ENCODE data around the gene FAM149A. TPM values are rescaled to one million over a fixed set of nuclear protein-coding genes. Genes with fewer than 3 reads are reported as not detected.

The FAM149A gene
- total and polyA plus RNA-seq, 2 donors (not counting 1 experiment from before 2014, with no cell fraction given): 5.6 to 9.4 TPM

DNA sequence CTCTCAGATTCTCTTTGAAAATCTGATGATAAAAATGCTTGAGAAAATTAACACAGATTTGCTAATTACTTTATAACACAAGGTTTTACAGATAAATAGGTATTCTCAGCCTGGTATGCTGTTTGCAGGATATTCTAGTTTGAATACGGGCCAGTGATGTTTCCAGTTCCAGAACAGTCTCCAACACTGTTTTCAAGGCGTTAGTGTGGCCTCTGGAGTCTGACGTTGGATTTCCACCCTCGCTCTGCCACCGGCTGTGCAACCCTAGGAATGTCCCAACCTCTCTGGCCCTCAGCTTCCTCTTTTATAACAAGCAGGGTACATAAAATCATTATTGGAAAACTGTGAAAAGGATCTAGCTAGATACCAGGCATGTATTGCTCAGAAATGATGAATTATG, 63.1 kb downstream of the FAM149A start:
- Histone ChIP-seq H2AFZ (ENCODE audit: low read length) (no peak overlapping the region), H4K20me1 (ENCODE audit: control insufficient read depth, extremely low read depth, insufficient read depth, low read length) (no peaks in the 10 kb centered on the region)
- DNase-seq (ENCODE audit: low read depth in 2 of 2): no peak

GRCh38 chr4:186168750-186169149, 64.2 kb downstream of the FAM149A start:
- DNase-seq (ENCODE audit: low read depth in 2 of 2): no peak
- Histone ChIP-seq H3K36me3 (ENCODE audit: control insufficient read depth, insufficient read depth, low read length) (no peaks in the 10 kb centered on the region), H4K20me1 (ENCODE audit: control insufficient read depth, extremely low read depth, insufficient read depth, low read length) (no peaks in the 10 kb centered on the region), H3K4me3 (replicated peaks in 1 of 4; ENCODE audit: control extremely low read depth in 1 of 4, insufficient read depth in 1 of 4, low read depth in 3 of 4, low read length in 4 of 4) (no peak overlapping the region), H3K27me3 (ENCODE audit: control insufficient read depth, insufficient read depth, low read length) (no peaks in the 10 kb centered on the region), H3K79me2 (ENCODE audit: control insufficient read depth, insufficient read depth, low read length) (no peaks in the 10 kb centered on the region), H3K4me1 (ENCODE audit: control insufficient read depth, extremely low read depth, insufficient read depth, low read length) (no peaks in the 10 kb centered on the region), H3K4me2 (ENCODE audit: extremely low read depth, insufficient read depth, low read length) (no peak overlapping the region), H3K9ac (ENCODE audit: insufficient read depth, low read length) (no peak overlapping the region), H3K9me3 (ENCODE audit: control insufficient read depth, insufficient read depth, low read depth, low read length) (no peaks in the 10 kb centered on the region), H2AFZ (ENCODE audit: low read length) (no peak overlapping the region), H3K27ac (ENCODE audit: insufficient read depth, low read length) (no peak overlapping the region)
- TF ChIP-seq, protein P1, sequence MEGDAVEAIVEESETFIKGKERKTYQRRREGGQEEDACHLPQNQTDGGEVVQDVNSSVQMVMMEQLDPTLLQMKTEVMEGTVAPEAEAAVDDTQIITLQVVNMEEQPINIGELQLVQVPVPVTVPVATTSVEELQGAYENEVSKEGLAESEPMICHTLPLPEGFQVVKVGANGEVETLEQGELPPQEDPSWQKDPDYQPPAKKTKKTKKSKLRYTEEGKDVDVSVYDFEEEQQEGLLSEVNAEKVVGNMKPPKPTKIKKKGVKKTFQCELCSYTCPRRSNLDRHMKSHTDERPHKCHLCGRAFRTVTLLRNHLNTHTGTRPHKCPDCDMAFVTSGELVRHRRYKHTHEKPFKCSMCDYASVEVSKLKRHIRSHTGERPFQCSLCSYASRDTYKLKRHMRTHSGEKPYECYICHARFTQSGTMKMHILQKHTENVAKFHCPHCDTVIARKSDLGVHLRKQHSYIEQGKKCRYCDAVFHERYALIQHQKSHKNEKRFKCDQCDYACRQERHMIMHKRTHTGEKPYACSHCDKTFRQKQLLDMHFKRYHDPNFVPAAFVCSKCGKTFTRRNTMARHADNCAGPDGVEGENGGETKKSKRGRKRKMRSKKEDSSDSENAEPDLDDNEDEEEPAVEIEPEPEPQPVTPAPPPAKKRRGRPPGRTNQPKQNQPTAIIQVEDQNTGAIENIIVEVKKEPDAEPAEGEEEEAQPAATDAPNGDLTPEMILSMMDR (conservative IDR thresholded peaks at IDR 0.05 in 1 of 2, IDR thresholded peaks at IDR 0.05 in 1 of 2; ENCODE audit: low read depth in 1 of 2, low read length in 2 of 2): no peak
- no peak for TF ChIP-seq EZH2 (IDR thresholded peaks at IDR 0.05; ENCODE audit: low read length, missing control alignments)

More for the DNA sequence above, 63.1 kb downstream of the FAM149A start:
- TF ChIP-seq, protein P1 (conservative IDR thresholded peaks at IDR 0.05 in 1 of 2, IDR thresholded peaks at IDR 0.05 in 1 of 2; ENCODE audit: low read depth in 1 of 2, low read length in 2 of 2): no peak
- TF ChIP-seq EZH2 (IDR thresholded peaks at IDR 0.05; ENCODE audit: low read length, missing control alignments): no peak
- Histone ChIP-seq H3K4me2 (ENCODE audit: extremely low read depth, insufficient read depth, low read length) (no peak overlapping the region), H3K4me3 (replicated peaks in 1 of 4; ENCODE audit: control extremely low read depth in 1 of 4, insufficient read depth in 1 of 4, low read depth in 3 of 4, low read length in 4 of 4) (no peak overlapping the region), H3K36me3 (ENCODE audit: control insufficient read depth, insufficient read depth, low read length) (no peaks in the 10 kb centered on the region), H3K9me3 (ENCODE audit: control insufficient read depth, insufficient read depth, low read depth, low read length) (no peaks in the 10 kb centered on the region), H3K27me3 (ENCODE audit: control insufficient read depth, insufficient read depth, low read length) (no peaks in the 10 kb centered on the region), H3K27ac (ENCODE audit: insufficient read depth, low read length) (no peak overlapping the region), H3K9ac (ENCODE audit: insufficient read depth, low read length) (no peak overlapping the region), H3K4me1 (ENCODE audit: control insufficient read depth, extremely low read depth, insufficient read depth, low read length) (no peaks in the 10 kb centered on the region), H3K79me2 (ENCODE audit: control insufficient read depth, insufficient read depth, low read length) (no peaks in the 10 kb centered on the region)

DNA sequence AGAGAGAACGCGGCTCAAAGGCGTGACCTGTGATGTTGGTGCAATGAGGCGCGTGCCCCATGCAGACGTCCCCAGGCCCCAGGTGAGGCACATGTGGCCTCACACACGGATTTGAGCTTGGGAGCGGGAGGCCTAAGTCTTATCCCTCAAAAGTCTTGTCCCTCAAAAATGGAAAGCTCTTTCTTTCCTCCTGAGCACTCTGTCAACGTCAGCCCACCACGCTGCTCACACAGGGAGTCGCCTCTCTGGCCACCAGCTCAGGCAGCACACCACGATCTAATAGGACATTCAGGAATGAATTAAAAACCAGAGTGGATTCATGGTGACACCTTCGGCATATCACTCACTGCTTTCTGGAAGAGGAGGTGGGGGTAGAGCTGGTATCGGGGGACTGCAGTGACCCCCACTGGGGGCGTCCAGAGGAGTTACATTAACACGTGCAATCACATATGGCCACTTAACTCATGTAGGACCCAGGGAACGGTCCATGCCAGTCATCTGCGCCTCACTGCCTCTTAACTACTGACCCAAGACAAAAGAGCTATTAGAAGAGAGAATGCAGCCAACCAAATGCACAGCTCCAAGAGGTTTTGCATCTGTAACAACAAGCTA, 64.9 kb downstream of the FAM149A start:
- Histone ChIP-seq H3K27me3 (ENCODE audit: control insufficient read depth, insufficient read depth, low read length) (no peaks in the 10 kb centered on the region), H3K9ac (ENCODE audit: insufficient read depth, low read length) (no peak overlapping the region), H3K79me2 (ENCODE audit: control insufficient read depth, insufficient read depth, low read length) (no peaks in the 10 kb centered on the region), H3K36me3 (ENCODE audit: control insufficient read depth, insufficient read depth, low read length) (no peaks in the 10 kb centered on the region), H4K20me1 (ENCODE audit: control insufficient read depth, extremely low read depth, insufficient read depth, low read length) (no peaks in the 10 kb centered on the region), H3K4me3 (replicated peaks in 1 of 4; ENCODE audit: control extremely low read depth in 1 of 4, insufficient read depth in 1 of 4, low read depth in 3 of 4, low read length in 4 of 4) (no peak overlapping the region), H3K4me1 (ENCODE audit: control insufficient read depth, extremely low read depth, insufficient read depth, low read length) (no peaks in the 10 kb centered on the region), H3K9me3 (ENCODE audit: control insufficient read depth, insufficient read depth, low read depth, low read length) (no peaks in the 10 kb centered on the region), H3K27ac (ENCODE audit: insufficient read depth, low read length) (no peak overlapping the region), H3K4me2 (ENCODE audit: extremely low read depth, insufficient read depth, low read length) (no peak overlapping the region), H2AFZ (ENCODE audit: low read length) (no peak overlapping the region)
- no peak for TF ChIP-seq EZH2 (IDR thresholded peaks at IDR 0.05; ENCODE audit: low read length, missing control alignments)
- TF ChIP-seq, protein P1 (conservative IDR thresholded peaks at IDR 0.05 in 1 of 2, IDR thresholded peaks at IDR 0.05 in 1 of 2; ENCODE audit: low read depth in 1 of 2, low read length in 2 of 2): no peak
- DNase-seq (ENCODE audit: low read depth in 2 of 2): no peak
